ENCODE data around the gene PCNP. TPM values are rescaled to one million over a fixed set of nuclear protein-coding genes. Genes with fewer than 3 reads are reported as not detected.

Gene PCNP
- total RNA-seq (2022; extraction: Qiagen RNA extraction; ENCODE audit: low read depth), result 99.4 to 121 TPM (median 106 TPM) in 5 replicates

DNA sequence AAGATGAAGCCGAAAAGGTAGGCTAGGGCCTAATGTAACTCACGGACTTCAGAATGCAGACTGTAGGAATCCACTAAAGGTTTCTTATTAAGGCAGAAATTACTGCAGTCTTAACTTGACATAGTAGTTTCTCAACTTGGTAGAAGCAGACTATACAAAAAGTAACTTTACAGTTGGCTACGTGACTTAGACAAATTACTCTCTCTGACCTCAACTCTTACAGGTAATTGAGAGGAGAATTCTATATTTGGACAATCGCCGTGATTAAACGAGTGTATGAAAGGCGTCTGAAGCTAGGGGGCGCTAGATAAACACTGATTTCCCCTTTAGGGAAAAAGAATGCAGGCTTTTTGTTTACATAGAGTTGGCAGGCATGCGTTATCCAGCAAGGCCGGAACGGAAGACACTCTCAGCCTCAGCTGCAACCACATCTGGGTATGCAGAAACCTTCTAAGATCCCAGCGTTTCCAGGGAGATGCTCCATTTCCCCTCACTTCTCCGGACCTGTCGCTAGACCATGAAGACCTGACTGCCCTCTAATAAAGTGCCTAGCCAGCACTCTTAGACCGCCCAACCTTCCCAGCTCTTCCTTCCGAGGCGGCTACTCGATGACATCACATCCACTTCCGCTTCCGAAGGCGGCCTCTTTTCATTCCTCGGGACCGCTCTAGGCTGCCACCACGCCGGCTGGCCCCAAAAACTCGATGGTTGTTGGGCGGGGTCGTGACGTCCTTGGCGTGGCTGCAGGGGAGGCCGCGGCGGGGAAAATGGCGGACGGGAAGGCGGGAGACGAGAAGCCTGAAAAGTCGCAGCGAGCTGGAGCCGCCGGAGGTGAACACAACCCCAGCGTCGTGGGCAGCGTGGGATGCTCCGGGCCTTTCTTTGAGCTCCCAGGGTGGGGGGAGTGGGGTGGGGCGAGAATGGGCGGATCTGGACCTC, at the start of gene PCNP:
Gene PCNP, plus strand, starts transcription at position 732 of the 939 bp plus-strand sequence. Its CDS starts 36 bp downstream, at position 768.

DNA sequence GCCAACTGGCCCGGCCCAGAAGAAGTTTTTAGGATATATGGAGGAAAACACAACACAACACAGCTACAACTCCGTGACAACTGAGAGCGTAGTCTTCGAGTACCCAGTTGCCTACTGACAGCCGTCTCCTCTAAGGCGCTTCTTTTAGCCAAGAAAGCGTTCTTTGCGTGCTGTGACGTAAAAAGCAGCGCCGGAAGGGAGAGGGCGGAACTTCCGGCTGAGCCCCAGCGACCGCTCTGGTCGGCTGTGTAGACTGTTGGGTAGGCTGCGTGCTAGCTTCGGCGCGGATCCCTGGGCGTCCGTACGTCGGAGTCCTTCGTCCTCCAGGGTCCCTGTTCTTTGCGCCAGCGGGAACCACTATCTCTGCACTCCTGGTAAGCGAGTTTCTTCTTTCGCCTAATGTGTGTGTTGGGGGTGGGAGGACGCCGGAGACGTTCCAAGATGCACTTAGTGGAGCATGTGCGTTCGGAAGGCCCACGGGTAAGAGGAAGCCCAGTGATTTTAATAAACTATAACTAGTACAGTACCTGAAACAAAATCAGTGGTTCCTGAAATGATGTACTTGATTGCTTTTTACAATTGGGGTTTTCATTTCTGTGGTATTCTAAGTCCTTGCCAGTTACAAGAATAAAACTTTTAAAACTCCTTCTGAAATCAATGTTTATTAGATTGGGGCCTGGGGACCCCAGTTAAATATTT, 12.2 kb upstream of the PCNP start, which contains the start of gene TRMT10C:
Gene TRMT10C, plus strand, starts transcription at position 239 of the 699 bp plus-strand sequence. CDS start 2,914 bp downstream, outside the sequence.

Other genes with a start within 250 kb of the PCNP start
- 1.2 to 2.5 TPM (median 1.9 TPM) in 5 replicates for gene SENP7, start 61.0 kb upstream of the PCNP start, total RNA-seq (2022; extraction: Qiagen RNA extraction; ENCODE audit: low read depth)
- gene TRMT10C, start 12.3 kb upstream of the PCNP start, total RNA-seq (2022; extraction: Qiagen RNA extraction; ENCODE audit: low read depth), result 31.4 to 37.9 TPM (median 36.2 TPM) in 5 replicates
- 8.5 to 11.9 TPM (median 10.0 TPM) in 5 replicates for gene ZBTB11, start 103.0 kb downstream of the PCNP start, total RNA-seq (2022; extraction: Qiagen RNA extraction; ENCODE audit: low read depth)
- gene RPL24, start 112.5 kb downstream of the PCNP start, total RNA-seq (2022; extraction: Qiagen RNA extraction; ENCODE audit: low read depth), result 1,612 to 2,181 TPM (median 1,667 TPM) in 5 replicates
- 3.1 to 5.8 TPM (median 5.4 TPM) in 5 replicates for gene CEP97, start 150.4 kb downstream of the PCNP start, total RNA-seq (2022; extraction: Qiagen RNA extraction; ENCODE audit: low read depth)
- 19.8 to 27.1 TPM (median 21.9 TPM) in 5 replicates for gene NXPE3, start 205.0 kb downstream of the PCNP start, total RNA-seq (2022; extraction: Qiagen RNA extraction; ENCODE audit: low read depth)

All from A549 treated with GW870086 at 1 μM for 4 hours (cell line).